NB4 (cell line): ENCODE results near the gene CDKAL1.

ENCODE experiments used
- MAX ChIP-seq: IDR thresholded peaks from 2 replicates; pipeline ENCODE4 v1.6.1; 2011; ENCODE audit warnings: low read depth, low read length
- POLR2A ChIP-seq: IDR thresholded peaks from 2 replicates; pipeline ENCODE4 v1.6.1; 2011; ENCODE audit warnings: mild to moderate bottlenecking; ENCODE audit not compliant: insufficient read length; ENCODE audit errors: extremely low read depth
- TF ChIP-seq, protein P1 (sequence below): IDR thresholded peaks from one replicate; pipeline ENCODE4 v1.5.1; 2012; ENCODE audit warnings: low read depth, low read length

DNA sequence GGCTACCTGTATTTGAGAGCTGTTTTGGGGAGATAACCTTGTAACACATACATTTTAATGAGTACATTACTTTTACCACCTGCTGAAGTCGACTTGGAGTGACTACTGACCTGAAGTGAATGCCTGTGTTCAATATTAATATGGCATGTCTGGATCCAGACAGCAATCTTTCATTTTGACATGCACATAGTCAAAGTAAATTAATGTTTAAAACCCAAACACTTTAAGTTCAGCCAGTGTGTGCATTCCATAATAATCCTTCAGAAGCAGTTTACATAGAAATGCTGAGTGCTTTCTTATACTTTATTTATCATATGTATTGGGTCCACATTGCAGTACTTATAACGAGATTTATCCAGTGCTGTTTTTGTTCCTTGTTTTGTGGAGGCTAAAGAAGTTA is 38.0 kb downstream of the CDKAL1 start:
- TF ChIP-seq, protein P1, sequence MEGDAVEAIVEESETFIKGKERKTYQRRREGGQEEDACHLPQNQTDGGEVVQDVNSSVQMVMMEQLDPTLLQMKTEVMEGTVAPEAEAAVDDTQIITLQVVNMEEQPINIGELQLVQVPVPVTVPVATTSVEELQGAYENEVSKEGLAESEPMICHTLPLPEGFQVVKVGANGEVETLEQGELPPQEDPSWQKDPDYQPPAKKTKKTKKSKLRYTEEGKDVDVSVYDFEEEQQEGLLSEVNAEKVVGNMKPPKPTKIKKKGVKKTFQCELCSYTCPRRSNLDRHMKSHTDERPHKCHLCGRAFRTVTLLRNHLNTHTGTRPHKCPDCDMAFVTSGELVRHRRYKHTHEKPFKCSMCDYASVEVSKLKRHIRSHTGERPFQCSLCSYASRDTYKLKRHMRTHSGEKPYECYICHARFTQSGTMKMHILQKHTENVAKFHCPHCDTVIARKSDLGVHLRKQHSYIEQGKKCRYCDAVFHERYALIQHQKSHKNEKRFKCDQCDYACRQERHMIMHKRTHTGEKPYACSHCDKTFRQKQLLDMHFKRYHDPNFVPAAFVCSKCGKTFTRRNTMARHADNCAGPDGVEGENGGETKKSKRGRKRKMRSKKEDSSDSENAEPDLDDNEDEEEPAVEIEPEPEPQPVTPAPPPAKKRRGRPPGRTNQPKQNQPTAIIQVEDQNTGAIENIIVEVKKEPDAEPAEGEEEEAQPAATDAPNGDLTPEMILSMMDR, result no peak
- no peak for TF ChIP-seq POLR2A
- no peak for TF ChIP-seq MAX
